GM19395 (cell line): ENCODE measurements around the gene RNU1-4.
"Not testable (repeated sequence)": the region's sequence is repeated elsewhere in the genome, so short reads cannot be mapped to it uniquely, and the experiment has no call there.

Experiments used
- ATAC-seq: cut with Tn5 transposase; IDR thresholded peaks from one replicate; pipeline ENCODE4 v1.9.1; 2021; ENCODE audit warnings: mild to moderate bottlenecking, moderate library complexity; ENCODE audit not compliant: unreplicated experiment

The RNU1-4 gene

GRCh38 chr1:16725439-16726245, 14.7 kb upstream of the RNU1-4 start:
- not testable (repeated sequence) for ATAC-seq

GRCh38 chr1:16727190-16728111, 12.9 kb upstream of the RNU1-4 start:
- ATAC-seq: no peak

- peak; percentile 88 for ATAC-seq
Measured at GRCh38 chr1:16728243-16728949, 11.9 kb upstream of the RNU1-4 start.

- not testable (repeated sequence) for ATAC-seq
Measured at GRCh38 chr1:16732254-16732896, 7.9 kb upstream of the RNU1-4 start.

GRCh38 chr1:16741230-16741629, 914 bp downstream of the RNU1-4 start:
- not testable (repeated sequence) for ATAC-seq

GRCh38 chr1:16747660-16748059, 7.3 kb downstream of the RNU1-4 start:
- not testable (repeated sequence) for ATAC-seq

- ATAC-seq: not testable (repeated sequence)
Measured at GRCh38 chr1:16748710-16749109, 8.4 kb downstream of the RNU1-4 start.

- ATAC-seq: not testable (repeated sequence)
Measured at GRCh38 chr1:16749910-16750888, 9.9 kb downstream of the RNU1-4 start.

GRCh38 chr1:16752770-16753169, 12.5 kb downstream of the RNU1-4 start:
- ATAC-seq: not testable (repeated sequence)

- not testable (repeated sequence) for ATAC-seq
Measured at GRCh38 chr1:16755385-16755784, 15.1 kb downstream of the RNU1-4 start.

GRCh38 chr1:16755932-16756331, 15.6 kb downstream of the RNU1-4 start:
- ATAC-seq: not testable (repeated sequence)

GRCh38 chr1:16757574-16757973, 17.3 kb downstream of the RNU1-4 start:
- ATAC-seq: not testable (repeated sequence)

- ATAC-seq: not testable (repeated sequence)
Measured at GRCh38 chr1:16758060-16758459, 17.7 kb downstream of the RNU1-4 start.

GRCh38 chr1:16759041-16759493, 18.8 kb downstream of the RNU1-4 start:
- ATAC-seq: not testable (repeated sequence)

GRCh38 chr1:16759650-16760455, 19.5 kb downstream of the RNU1-4 start:
- ATAC-seq: not testable (repeated sequence)

- not testable (repeated sequence) for ATAC-seq
Measured at GRCh38 chr1:16760456-16760765, 20.1 kb downstream of the RNU1-4 start.

- ATAC-seq: not testable (repeated sequence)
Measured at GRCh38 chr1:16760801-16761200, 20.5 kb downstream of the RNU1-4 start.

GRCh38 chr1:16764248-16764819, 24.0 kb downstream of the RNU1-4 start:
- ATAC-seq: not testable (repeated sequence)
